ENCODE results near the gene PAN3.

DNA sequence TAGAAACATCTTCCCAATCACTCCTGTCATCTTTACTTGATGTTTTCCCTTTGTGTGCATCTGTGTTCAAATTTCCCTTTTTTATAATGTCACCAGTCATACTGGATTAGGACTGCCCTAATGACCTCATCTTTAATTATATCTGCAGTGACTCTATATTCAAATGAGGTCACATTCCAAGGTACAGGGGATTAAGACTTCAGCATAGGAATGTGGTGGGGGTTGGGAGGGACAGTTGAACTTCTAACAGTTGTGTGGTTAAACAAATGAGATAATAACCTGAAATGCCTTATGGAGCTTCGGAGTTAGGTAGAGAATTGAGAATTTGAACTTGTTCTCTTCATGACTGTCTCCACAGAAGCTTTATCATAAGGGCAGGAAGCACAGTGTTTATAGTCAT lies 23.0 kb downstream of the PAN3 start:
- TF ChIP-seq EZH2 (IDR thresholded peaks at IDR 0.05; ENCODE audit: insufficient read depth, low read length) (no peak), CTCF (IDR thresholded peaks at IDR 0.05; ENCODE audit: insufficient read depth, low read depth, low read length) (no peak)

Data from astrocyte (in vitro differentiated cells and primary cell).